NOMO-1 treated with DMSO at 0.1 percent for 48 hours (cell line): ENCODE data around the gene GSG1L.

Source experiments
- DNase-seq: peaks from one replicate; lab custom pipeline; 2025; ENCODE audit not compliant: unreplicated experiment; lab: John Stamatoyannopoulos, UW

The GSG1L gene

GRCh38 chr16:27799896-27800295 is 263.6 kb downstream of the GSG1L start:
- no peak for DNase-seq

DNA sequence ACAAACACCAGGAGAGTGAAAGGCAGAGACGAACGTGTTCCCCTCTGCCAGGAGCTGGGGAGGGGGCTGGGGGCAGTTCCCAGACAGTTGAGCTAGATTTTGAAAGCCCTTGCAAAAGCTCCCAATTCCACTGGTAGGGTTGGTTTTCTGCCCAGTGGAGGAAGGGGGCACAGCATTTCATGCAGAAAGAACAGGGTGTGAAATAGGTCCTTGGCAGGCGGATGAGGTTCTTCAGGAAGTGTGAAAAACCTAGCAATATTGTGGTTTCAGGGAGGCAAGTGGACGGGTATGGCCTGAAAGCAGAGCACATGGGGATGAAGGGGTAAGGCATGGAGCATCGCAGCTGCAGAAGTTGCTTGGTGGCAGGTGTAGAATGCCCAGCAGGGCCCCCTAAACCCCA is 265.3 kb downstream of the GSG1L start:
- DNase-seq, result no peak

DNA sequence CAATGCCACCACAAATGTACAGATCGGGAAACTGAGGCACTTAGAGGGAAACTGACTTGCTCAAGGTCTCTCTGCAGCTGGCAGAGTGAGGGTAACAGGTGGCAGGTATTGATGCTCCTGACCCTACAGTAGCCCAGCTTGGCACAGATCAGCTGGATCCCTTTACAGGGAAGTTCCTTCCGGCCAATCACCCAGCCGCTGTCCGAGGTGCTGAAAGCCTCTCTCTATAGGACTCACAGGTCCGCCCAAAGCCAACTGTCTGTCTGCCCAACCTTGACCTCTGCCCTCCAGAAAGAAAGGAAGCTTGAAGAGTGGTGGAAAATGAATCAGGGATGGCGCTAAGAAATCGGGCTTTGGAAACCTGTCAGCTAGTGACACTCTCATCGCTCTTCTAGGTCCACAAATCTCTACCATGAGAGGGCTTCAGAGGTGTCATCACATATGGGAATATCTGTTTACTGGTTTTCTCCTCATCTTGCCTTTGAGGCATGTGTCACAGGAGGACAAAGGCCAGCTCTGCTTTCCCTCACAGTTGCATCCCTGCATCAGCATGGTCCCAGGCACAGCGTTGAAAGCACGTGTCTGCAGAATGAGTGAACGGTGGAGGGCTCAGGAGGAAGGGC is 267.4 kb downstream of the GSG1L start:
- peak; percentile 19 for DNase-seq

DNA sequence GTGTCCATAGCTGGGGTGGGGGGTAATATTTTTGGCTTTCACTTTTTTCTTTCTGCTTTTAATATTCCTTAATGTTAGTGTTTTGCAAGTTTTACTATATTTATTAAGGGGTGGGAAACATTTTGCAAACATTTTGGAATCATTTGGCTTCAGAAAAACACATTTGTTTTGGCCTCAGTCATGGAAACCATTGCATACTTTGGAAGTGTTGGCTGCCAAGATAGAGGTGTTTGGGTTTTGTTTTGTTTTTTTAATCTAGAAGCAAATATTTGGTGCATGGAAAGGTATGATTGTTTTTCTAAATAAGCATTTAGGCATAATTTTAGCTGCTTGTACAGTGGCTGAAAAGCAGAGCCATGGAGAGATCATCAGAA is 270.3 kb downstream of the GSG1L start:
- DNase-seq, result no peak

DNA sequence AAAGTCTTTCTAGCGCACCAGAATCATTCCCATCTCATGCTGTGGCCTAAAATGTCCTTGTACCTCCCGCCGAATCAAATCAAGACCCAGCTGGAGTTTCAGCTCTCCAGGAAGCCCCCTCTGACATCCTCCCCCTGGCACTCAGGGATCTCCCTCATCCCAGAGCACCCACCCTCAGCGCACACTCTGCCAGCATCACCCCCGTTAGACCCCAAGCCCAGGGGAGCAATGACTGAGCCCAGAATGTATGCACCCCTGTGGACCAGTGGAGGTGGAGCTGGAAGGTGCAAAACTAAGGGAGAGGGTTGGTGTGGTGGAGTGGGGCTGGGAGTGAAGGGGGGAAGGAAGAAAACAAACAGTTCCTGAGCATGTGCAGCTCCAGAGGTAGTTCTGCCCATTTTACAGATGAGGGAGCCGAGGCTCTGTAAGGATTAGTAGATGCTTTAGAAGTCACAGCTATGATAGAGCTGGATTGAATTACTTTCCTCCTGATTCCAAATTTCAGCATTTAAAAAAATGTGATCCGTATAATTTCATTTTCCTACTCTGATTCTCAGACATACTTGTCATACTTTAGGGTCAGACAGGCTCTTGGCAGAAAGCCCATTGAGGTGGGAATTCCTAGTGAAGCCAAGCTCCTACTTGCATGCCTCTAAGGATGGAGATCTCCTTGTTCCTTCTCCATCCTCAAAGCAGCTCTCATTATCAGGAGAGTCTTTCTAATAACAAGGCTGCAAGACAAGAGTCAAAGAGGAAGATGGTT is 270.8 kb downstream of the GSG1L start:
- no peak for DNase-seq

- no peak for DNase-seq
Measured at GRCh38 chr16:27791404-27791719, 272.2 kb downstream of the GSG1L start.

GRCh38 chr16:27790546-27791403 is 272.7 kb downstream of the GSG1L start:
- no peak for DNase-seq

DNA sequence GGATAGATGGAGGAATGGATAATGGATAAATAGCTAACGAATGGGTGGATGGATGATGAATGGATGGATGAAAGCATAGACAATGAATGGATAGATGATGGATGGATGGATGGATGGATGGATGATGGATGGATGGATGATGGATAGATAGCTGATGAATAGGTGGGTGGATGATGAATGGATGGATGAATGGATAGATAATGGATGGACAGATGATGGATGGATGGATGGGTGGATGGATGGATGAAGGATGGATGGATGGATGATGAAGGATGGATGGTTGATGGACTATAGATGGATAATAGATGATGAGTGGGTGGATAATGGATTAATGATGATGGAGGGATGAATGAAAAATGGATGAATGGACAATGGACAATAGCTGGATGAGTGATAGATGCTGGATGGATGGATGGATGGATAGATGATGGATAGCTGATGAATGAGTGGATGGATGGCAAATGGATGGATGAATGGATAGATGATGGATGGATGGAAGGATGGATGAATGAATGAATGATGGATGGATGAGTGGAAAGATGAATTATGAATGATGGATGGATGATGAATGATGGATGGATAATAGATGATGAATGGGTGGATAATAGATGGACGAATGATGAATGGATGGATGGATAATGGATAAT is 273.8 kb downstream of the GSG1L start:
- no peak for DNase-seq

DNA sequence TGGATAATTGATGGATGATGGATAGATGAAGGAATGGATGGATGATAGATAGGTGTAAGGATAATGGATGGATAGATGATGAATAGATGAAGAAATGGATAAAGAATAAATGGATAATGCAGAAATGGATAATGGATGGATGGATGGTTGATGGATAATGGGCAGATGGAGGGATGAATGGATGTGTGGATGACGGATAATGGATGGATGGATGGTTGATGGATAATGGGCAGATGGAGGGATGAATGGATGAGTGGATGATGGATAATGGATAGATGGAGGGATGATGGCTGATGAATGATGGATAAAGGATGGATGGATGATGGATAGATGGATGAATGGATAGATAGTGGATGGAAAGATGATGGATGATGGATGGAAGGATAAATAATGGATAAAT is 274.4 kb downstream of the GSG1L start:
- no peak for DNase-seq

DNA sequence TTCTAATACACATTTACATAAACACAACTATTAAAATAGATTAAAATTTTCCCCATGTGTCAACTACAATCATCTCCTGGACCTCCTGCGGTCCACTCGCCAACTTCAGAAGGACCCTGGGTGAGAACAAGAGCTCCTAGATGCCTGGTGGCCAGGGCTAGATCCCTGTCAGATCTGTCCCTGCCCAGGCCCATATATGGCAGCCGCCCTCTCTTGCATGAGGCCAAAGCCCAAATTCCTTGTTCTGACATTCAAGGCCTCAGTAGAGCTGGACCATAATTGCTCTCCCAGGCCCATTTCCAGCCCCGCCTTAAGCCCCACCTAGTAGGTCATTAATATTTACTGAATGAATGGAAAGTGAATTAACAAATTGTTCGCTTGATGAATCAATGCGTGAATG is 275.8 kb downstream of the GSG1L start:
- DNase-seq, result no peak

DNA sequence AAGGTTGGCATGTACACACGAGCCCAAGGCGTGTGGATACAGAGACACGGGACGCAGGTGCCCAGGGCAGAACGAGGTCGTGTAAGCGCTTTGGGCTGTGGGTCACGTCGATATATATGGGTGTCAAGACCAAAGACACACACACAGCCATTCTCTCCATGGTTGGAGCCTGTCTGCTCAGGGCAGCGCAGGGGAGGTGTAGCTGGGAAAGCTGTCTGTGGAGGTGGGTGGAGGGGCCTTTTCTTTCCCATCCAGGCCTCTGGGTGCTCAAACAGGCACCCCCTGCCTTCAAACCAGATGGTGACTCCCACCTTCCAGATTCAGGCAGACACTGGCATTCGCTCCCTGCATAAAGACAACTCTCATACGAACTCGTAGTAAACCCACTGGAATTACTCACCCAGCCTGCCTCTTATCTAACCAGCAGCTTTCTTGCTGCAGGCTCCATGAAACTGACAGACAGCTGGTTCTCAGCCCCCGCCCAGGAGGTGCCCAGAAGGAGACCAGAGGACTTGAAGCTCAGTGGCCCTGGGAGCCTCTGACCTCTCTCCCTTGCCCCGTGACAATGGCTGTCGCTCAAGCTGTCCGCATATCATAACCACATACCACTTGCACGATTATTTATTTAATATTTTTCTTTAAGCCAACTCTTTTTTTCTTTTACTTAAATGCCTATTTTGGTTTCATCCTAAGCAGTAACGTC is 276.4 kb downstream of the GSG1L start:
- DNase-seq, result no peak

DNA sequence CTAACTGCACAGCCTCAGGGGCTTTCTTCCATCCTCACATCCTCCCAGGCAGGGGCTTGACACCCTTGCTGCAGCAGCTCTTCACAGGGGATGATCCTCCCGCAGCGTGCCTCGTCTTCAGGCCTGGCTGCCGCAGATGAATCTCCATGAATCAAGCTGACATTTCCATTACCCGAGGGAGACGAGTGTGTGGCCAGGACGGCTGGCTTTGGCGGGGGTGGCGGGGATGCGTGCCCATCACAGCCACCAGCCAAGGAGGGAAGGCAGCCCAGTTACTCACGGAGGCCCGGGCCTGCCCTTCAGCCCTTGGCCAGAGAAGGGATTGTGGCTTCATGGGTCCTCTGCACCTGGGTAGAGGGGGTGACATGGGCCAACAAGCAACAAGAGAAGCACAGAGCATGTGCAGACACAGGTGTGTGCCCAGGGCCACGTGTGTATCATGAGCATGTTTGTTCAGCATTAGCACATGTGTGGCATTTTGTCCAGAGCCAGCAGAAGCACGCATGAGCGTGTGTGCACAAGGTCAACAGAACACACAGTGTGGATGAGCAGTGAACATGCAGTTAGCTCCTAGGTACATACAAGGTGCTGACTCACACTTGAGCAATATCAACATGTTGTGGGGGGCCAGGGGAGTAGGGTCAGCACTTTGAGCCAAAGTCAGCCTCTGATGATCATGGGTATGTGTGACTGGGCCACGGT is 277.1 kb downstream of the GSG1L start:
- DNase-seq, result no peak

DNA sequence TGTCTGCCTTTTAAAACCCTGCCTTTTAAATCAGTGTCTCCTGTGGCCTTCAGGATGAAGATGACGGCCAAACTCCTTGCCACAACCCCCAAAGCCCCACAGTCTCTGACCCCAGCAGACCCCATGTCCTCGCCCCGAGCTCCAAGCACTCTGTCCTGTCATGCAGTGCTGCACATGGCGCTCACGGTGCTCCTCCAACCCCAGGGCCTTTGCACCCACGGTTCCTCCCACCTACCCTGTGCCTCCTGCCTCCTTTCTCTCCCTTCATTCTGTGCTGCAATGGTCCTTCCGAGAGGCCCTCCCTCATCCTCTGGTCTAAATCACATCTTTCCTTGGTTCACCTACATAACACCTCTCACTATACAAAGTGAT is 278.2 kb downstream of the GSG1L start:
- no peak for DNase-seq

DNA sequence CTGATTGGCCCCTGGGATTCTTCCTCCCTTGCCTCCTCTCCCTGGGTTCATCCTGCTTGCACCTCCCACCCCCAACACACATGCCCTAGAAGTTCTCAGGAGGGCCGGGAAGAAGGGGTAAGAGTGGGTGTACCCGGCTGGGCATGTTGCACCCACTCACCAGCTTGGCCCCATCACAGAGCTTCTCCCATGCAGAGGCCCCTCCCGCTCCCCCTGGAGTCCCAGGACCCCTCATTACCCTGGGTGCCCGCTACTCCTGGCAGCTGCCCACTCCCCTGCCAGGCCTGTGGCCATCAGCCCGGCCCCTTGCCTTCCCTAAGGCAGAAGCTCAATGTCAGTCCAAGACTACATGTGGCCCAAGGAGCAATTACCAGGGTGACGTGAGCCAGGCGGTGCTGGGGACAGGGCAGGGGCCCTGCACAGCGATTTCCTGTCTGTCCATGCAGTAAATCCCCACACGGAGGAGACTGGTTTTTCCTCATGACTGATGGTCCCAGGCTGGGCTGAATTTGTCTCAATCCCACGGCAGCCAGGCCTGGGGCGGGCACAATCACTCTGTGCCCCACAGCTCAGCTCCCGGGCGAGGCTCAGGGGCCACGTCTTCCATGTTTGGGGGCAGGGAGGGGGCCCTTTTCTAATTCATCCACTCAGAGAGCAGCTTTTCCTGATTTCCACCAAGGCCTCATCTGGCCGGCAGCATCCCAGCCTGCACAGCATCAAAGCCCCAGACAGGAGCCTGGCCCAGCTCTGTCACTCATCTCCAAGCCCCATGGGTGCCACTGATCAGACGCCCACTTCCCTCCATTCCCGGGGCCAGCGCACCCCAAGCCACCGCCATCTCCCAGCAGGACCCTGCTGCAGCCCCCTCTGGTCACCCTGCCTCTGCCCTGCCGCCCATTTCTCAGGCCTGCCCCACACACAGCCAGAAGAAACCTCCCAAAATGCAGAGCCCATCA is 278.9 kb downstream of the GSG1L start:
- DNase-seq, result no peak

- no peak for DNase-seq
Measured at GRCh38 chr16:27781981-27782880, 281.3 kb downstream of the GSG1L start.

- no peak for DNase-seq
Measured at GRCh38 chr16:27781195-27781524, 282.4 kb downstream of the GSG1L start.

DNA sequence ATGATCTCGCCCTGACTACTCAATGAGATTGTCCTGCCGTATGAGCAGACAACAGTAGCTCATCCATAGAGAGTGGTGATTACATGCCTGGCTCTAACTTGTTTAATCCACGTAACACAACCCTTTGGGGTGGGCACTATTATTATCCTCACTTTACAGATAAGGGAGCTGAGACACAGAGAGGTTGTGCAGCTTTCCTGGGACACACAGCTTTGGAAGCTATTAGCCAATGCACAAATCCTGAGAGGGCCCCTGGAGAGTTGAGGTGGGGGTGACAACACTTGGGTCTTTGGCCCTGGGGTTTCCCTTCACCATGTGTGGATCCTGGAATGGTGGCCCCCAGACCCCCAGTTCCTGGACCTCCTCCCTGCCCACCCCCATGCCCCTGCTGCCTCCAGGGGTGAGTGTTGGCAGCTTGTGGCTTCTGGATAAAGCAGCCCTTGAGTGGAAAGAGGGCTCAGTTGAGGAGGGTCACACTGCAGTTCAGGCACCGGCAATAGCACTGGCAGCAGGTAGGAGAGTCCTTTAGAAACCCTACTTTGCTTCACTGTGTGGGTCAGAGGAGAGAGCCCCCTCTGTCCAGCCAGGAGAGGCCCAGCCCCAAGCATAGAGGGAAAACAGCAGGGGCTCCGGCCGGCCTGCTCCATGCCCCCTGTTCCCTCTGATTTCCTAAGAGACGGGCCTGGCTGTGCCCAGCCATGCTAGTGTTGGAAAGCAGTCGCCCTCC is 282.9 kb downstream of the GSG1L start:
- no peak for DNase-seq

- DNase-seq, result no peak
Measured at GRCh38 chr16:27779641-27780164, 283.8 kb downstream of the GSG1L start.
